C4-2B (cell line): ENCODE data around the gene CALD1.

ENCODE experiments used
- H3K27ac ChIP-seq: fragments of 450-650 bp; 2 replicates; pipeline ENCODE4 v1.5.1; 2017
- CTCF ChIP-seq: fragments of 450-650 bp; conservative IDR thresholded peaks from 2 replicates; pipeline ENCODE4 v1.5.1; 2017; ENCODE audit warnings: mild to moderate bottlenecking
- ZFX ChIP-seq: fragments of 450-650 bp; IDR thresholded peaks from 2 replicates; pipeline ENCODE4 v1.6.1; 2017

Gene CALD1

GRCh38 chr7:134902058-134902457, 122.6 kb downstream of the CALD1 start:
- H3K27ac ChIP-seq = no peak overlapping the region
- TF ChIP-seq ZFX (no peak), CTCF (no peak)

DNA sequence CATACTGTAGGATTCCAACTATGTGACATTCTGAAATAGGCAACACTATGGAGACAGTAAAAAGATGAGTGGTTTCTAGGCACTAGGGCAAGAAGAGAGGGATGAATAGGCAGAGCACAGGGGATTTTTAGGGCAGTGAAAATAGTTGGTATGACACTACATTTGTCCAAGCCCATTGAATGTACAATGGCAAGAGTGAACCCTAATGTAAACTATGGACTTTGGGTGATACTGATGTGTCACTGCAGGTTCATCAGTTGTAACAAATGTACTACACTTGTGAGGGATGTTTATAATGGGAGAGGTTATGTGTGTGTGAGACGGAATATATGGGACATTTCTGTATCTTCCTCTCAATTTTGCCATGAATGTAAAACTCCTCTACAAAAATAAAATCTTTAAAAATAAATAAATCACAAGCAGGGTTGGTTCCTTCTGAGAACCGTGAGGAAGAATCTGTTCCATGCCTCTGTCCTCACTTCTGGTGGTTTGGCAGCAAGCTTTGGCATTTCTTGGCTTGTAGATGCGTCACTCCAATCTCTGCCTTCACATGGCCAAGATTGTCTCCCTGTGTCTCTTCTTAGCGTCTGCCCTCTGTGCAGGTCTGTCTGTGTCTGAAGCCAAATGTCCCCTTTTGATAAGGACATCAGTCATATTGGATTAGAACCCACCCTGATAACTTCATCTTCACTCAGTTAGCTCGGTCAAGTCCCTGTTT, 123.8 kb downstream of the CALD1 start:
- no peak for TF ChIP-seq CTCF
- no peak for TF ChIP-seq ZFX
- H3K27ac ChIP-seq = no peak overlapping the region

- TF ChIP-seq CTCF = no peak
- TF ChIP-seq ZFX = no peak
- H3K27ac ChIP-seq = no peak overlapping the region
These were observed 125.9 kb downstream of the CALD1 start for GRCh38 chr7:134905375-134905774.

DNA sequence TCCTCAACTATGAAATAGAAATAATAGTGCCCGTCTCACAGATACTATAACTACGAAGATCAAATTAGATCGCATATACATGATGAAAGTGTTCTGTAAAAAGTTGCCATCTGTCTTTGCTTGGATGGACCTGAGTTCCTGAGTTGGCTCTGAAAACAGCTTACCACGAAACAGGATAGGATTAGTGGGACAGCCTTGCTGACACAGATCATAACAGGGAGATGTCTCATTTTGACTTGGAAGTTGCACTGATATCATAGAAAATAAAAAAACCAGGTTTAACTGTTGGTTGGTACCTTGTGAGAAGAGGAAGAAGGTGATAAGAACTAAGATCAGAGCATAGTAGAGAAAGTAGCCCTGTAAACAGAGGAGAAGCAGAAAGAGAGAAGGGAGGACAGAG, 127.6 kb downstream of the CALD1 start:
- TF ChIP-seq ZFX (no peak), CTCF (no peak)
- H3K27ac ChIP-seq = no peak overlapping the region

DNA sequence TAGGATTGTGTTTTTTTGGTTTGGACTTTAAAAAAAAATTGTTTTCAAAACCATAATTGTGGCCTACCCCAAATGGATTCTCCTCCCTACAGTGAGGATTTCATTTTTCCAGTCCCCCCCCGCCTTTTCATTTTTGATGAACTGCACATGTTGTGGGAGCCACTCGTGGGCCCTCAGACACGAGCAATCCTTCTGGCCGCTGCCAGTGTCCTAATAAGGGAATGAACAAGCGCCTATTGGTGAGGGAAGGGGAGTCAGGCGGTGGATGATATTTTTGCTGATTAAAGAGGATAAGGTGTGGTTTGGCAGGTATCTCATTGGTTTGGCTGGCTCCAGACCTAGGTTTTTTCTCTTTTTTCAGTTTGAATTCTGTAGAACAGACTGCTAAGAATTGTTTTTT, 128.2 kb downstream of the CALD1 start:
- H3K27ac ChIP-seq = no peak overlapping the region
- TF ChIP-seq CTCF (no peak), ZFX (no peak)

- TF ChIP-seq ZFX (no peak), CTCF (no peak)
These were observed 128.9 kb downstream of the CALD1 start for GRCh38 chr7:134908289-134908688.

DNA sequence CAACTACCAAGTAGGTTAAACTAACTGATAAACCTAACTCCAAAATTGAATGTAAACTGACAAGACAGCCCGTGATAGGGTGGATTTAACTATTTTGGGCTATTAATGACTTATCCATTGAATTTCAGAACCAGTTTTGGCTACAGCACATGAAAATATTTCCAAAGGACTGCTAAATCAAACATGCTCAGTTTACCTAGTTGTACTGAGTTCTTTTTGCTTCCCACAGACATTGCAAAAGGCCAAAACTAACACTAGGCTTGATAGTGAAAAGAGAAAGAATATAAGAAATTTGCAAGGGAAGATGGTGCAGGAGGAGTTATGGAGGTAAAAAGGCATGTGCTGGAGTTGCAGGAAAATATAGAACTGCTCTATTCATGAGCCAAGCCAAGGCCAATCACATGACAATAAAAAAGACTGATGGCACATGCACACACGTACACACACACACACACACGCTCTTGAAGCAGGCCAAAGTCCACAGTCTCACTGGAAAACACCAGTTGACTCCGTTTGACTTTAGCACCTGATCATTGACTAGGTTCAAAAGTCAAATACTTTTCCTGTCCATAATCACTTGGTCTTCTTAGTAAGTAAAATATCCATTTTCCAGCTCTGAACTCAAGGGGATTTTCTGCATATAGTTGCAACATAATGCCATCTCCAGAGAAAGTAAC, 130.9 kb downstream of the CALD1 start:
- no peak overlapping the region for H3K27ac ChIP-seq
- TF ChIP-seq CTCF (no peak), ZFX (no peak)

More at GRCh38 chr7:134908289-134908688, 128.9 kb downstream of the CALD1 start:
- H3K27ac ChIP-seq = no peak overlapping the region
